ENCODE data around the gene COX7A2L.

DNA sequence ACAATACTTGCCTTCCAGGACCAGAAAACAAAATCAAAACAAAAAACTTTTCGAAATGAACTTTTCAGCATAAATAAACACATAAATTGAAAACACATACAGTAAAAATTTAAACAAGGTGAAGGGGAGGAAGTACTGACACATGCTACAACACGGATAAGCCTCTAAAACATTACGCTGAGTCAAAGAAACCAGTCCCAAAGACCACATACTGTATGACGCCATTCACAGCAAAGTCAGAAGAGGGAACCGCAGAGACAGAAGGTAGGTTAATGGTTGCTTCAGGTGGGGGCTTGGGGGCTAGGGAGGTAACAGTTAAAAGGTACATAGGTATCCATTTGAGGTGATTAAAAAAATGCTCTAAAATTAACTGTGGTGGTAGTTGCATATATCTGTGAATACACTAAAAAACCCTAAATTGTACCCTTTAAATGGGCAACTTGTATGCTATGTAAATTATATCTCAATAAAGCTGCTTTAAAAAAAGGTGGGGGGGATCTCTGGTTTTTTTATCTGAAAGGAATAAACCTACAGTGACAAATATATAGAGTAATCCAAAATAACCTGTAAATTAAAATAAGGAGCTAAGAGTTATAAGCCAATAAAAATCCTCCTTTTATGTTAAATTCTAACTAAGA lies 7.1 kb downstream of the COX7A2L start:
- no peak for TF ChIP-seq CTCF (optimal IDR thresholded peaks at IDR 0.05 in 1 of 3, IDR thresholded peaks at IDR 0.05 in 1 of 3, conservative IDR thresholded peaks at IDR 0.05 in 1 of 3; ENCODE audit: extremely low read depth in 1 of 3, insufficient read depth in 2 of 3, low read length in 3 of 3)
- TF ChIP-seq EZH2 (IDR thresholded peaks at IDR 0.05; ENCODE audit: low read length) = no peak

All from keratinocyte (primary cell).